ENCODE results near the gene NME1.

The NME1 gene

GRCh38 chr17:51149163-51149562 lies 4.2 kb upstream of the NME1 start:
- peaks cover 0 to 6% of the 10 kb centered on the region in 2 donors for H3K36me3 ChIP-seq (ENCODE audit: control insufficient read depth in 1 of 2, insufficient read depth in 2 of 2, low read length in 2 of 2)
- H3K27me3 ChIP-seq (ENCODE audit: low read depth, low read length) = no peaks in the 10 kb centered on the region
- H3K9me3 ChIP-seq (ENCODE audit: control insufficient read depth in 1 of 2, low read length in 2 of 2) = no peaks in the 10 kb centered on the region
- no peak overlapping the region for H3K4me3 ChIP-seq (ENCODE audit: low read depth in 1 of 2, low read length in 2 of 2)
- no peak overlapping the region for H3K27ac ChIP-seq (ENCODE audit: low read length)
- H3K4me1 ChIP-seq (ENCODE audit: control insufficient read depth in 1 of 2, insufficient read depth in 2 of 2, low read length in 2 of 2) = peaks cover 3% of the 10 kb centered on the region in 2 donors

- H3K36me3 ChIP-seq (ENCODE audit: control insufficient read depth in 1 of 2, insufficient read depth in 2 of 2, low read length in 2 of 2) = peaks cover 0 to 6% of the 10 kb centered on the region in 2 donors
- no peaks in the 10 kb centered on the region for H3K9me3 ChIP-seq (ENCODE audit: control insufficient read depth in 1 of 2, low read length in 2 of 2)
- no peaks in the 10 kb centered on the region for H3K27me3 ChIP-seq (ENCODE audit: low read depth, low read length)
- H3K27ac ChIP-seq (ENCODE audit: low read length) = no peak overlapping the region
- no peak overlapping the region for H3K4me3 ChIP-seq (ENCODE audit: low read depth in 1 of 2, low read length in 2 of 2)
- peaks cover 7 to 8% of the 10 kb centered on the region in 2 donors for H3K4me1 ChIP-seq (ENCODE audit: control insufficient read depth in 1 of 2, insufficient read depth in 2 of 2, low read length in 2 of 2)
Observed at GRCh38 chr17:51150932-51151331, 2.4 kb upstream of the NME1 start.

GRCh38 chr17:51152766-51153209 lies 571 bp upstream of the NME1 start:
- H3K36me3 ChIP-seq (ENCODE audit: control insufficient read depth in 1 of 2, insufficient read depth in 2 of 2, low read length in 2 of 2) = peaks cover 3 to 6% of the 10 kb centered on the region in 2 donors
- peaks cover 7 to 8% of the 10 kb centered on the region in 2 donors for H3K4me1 ChIP-seq (ENCODE audit: control insufficient read depth in 1 of 2, insufficient read depth in 2 of 2, low read length in 2 of 2)
- peak overlapping the region; percentile 93 to 95 for H3K4me3 ChIP-seq (ENCODE audit: low read depth in 1 of 2, low read length in 2 of 2)
- no peaks in the 10 kb centered on the region for H3K9me3 ChIP-seq (ENCODE audit: control insufficient read depth in 1 of 2, low read length in 2 of 2)
- no peaks in the 10 kb centered on the region for H3K27me3 ChIP-seq (ENCODE audit: low read depth, low read length)
- H3K27ac ChIP-seq (ENCODE audit: low read length) = peak overlapping the region; percentile 89

- H3K27me3 ChIP-seq (ENCODE audit: low read depth, low read length) = no peaks in the 10 kb centered on the region
- peaks cover 7 to 8% of the 10 kb centered on the region in 2 donors for H3K4me1 ChIP-seq (ENCODE audit: control insufficient read depth in 1 of 2, insufficient read depth in 2 of 2, low read length in 2 of 2)
- H3K36me3 ChIP-seq (ENCODE audit: control insufficient read depth in 1 of 2, insufficient read depth in 2 of 2, low read length in 2 of 2) = peaks cover 3 to 6% of the 10 kb centered on the region in 2 donors
- peak overlapping the region; percentile 93 to 95 for H3K4me3 ChIP-seq (ENCODE audit: low read depth in 1 of 2, low read length in 2 of 2)
- H3K27ac ChIP-seq (ENCODE audit: low read length) = peak overlapping the region; percentile 89
- no peaks in the 10 kb centered on the region for H3K9me3 ChIP-seq (ENCODE audit: control insufficient read depth in 1 of 2, low read length in 2 of 2)
Observed at GRCh38 chr17:51154176-51154575, 817 bp downstream of the NME1 start.

GRCh38 chr17:51155416-51155815 lies 2.1 kb downstream of the NME1 start:
- no peaks in the 10 kb centered on the region for H3K9me3 ChIP-seq (ENCODE audit: control insufficient read depth in 1 of 2, low read length in 2 of 2)
- H3K27ac ChIP-seq (ENCODE audit: low read length) = no peak overlapping the region
- H3K4me3 ChIP-seq (ENCODE audit: low read depth in 1 of 2, low read length in 2 of 2) = no peak overlapping the region
- peaks cover 3 to 13% of the 10 kb centered on the region in 2 donors for H3K36me3 ChIP-seq (ENCODE audit: control insufficient read depth in 1 of 2, insufficient read depth in 2 of 2, low read length in 2 of 2)
- no peaks in the 10 kb centered on the region for H3K27me3 ChIP-seq (ENCODE audit: low read depth, low read length)
- H3K4me1 ChIP-seq (ENCODE audit: control insufficient read depth in 1 of 2, insufficient read depth in 2 of 2, low read length in 2 of 2) = peaks cover 7 to 8% of the 10 kb centered on the region in 2 donors

- peaks cover 19 to 32% of the 10 kb centered on the region in 2 donors for H3K36me3 ChIP-seq (ENCODE audit: control insufficient read depth in 1 of 2, insufficient read depth in 2 of 2, low read length in 2 of 2)
- H3K4me3 ChIP-seq (ENCODE audit: low read depth in 1 of 2, low read length in 2 of 2) = no peak overlapping the region
- H3K4me1 ChIP-seq (ENCODE audit: control insufficient read depth in 1 of 2, insufficient read depth in 2 of 2, low read length in 2 of 2) = peaks cover under 1% of the 10 kb centered on the region in 2 donors
Observed at GRCh38 chr17:51159604-51160003, 6.2 kb downstream of the NME1 start.

GRCh38 chr17:51161541-51161940 lies 8.2 kb downstream of the NME1 start:
- no peaks in the 10 kb centered on the region for H3K9me3 ChIP-seq (ENCODE audit: control insufficient read depth in 1 of 2, low read length in 2 of 2)
- H3K27ac ChIP-seq (ENCODE audit: low read length) = no peak overlapping the region
- H3K27me3 ChIP-seq (ENCODE audit: low read depth, low read length) = no peaks in the 10 kb centered on the region
- peaks cover 19 to 32% of the 10 kb centered on the region in 2 donors for H3K36me3 ChIP-seq (ENCODE audit: control insufficient read depth in 1 of 2, insufficient read depth in 2 of 2, low read length in 2 of 2)
- H3K4me3 ChIP-seq (ENCODE audit: low read depth in 1 of 2, low read length in 2 of 2) = no peak overlapping the region
- peaks cover 0 to 7% of the 10 kb centered on the region in 2 donors for H3K4me1 ChIP-seq (ENCODE audit: control insufficient read depth in 1 of 2, insufficient read depth in 2 of 2, low read length in 2 of 2)

More at GRCh38 chr17:51159604-51160003, 6.2 kb downstream of the NME1 start:
- H3K27me3 ChIP-seq (ENCODE audit: low read depth, low read length) = no peaks in the 10 kb centered on the region
- no peak overlapping the region for H3K27ac ChIP-seq (ENCODE audit: low read length)
- no peaks in the 10 kb centered on the region for H3K9me3 ChIP-seq (ENCODE audit: control insufficient read depth in 1 of 2, low read length in 2 of 2)

GRCh38 chr17:51164911-51165679 lies 11.7 kb downstream of the NME1 start:
- no peaks in the 10 kb centered on the region for H3K27me3 ChIP-seq (ENCODE audit: low read depth, low read length)
- peaks cover 27 to 37% of the 10 kb centered on the region in 2 donors for H3K36me3 ChIP-seq (ENCODE audit: control insufficient read depth in 1 of 2, insufficient read depth in 2 of 2, low read length in 2 of 2)
- no peaks in the 10 kb centered on the region for H3K9me3 ChIP-seq (ENCODE audit: control insufficient read depth in 1 of 2, low read length in 2 of 2)
- peak overlapping the region; percentile 79 to 82 for H3K4me3 ChIP-seq (ENCODE audit: low read depth in 1 of 2, low read length in 2 of 2)
- H3K27ac ChIP-seq (ENCODE audit: low read length) = peak overlapping the region; percentile 97
- H3K4me1 ChIP-seq (ENCODE audit: control insufficient read depth in 1 of 2, insufficient read depth in 2 of 2, low read length in 2 of 2) = peaks cover 0 to 7% of the 10 kb centered on the region in 2 donors

GRCh38 chr17:51165680-51166197 lies 12.4 kb downstream of the NME1 start:
- H3K27ac ChIP-seq (ENCODE audit: low read length) = peak overlapping the region; percentile 97
- no peaks in the 10 kb centered on the region for H3K27me3 ChIP-seq (ENCODE audit: low read depth, low read length)
- H3K9me3 ChIP-seq (ENCODE audit: control insufficient read depth in 1 of 2, low read length in 2 of 2) = no peaks in the 10 kb centered on the region
- peak overlapping the region; percentile 79 to 82 for H3K4me3 ChIP-seq (ENCODE audit: low read depth in 1 of 2, low read length in 2 of 2)
- H3K36me3 ChIP-seq (ENCODE audit: control insufficient read depth in 1 of 2, insufficient read depth in 2 of 2, low read length in 2 of 2) = peaks cover 28 to 35% of the 10 kb centered on the region in 2 donors
- peaks cover 0 to 7% of the 10 kb centered on the region in 2 donors for H3K4me1 ChIP-seq (ENCODE audit: control insufficient read depth in 1 of 2, insufficient read depth in 2 of 2, low read length in 2 of 2)

- peaks cover 29 to 35% of the 10 kb centered on the region in 2 donors for H3K36me3 ChIP-seq (ENCODE audit: control insufficient read depth in 1 of 2, insufficient read depth in 2 of 2, low read length in 2 of 2)
- H3K4me1 ChIP-seq (ENCODE audit: control insufficient read depth in 1 of 2, insufficient read depth in 2 of 2, low read length in 2 of 2) = peaks cover 0 to 7% of the 10 kb centered on the region in 2 donors
- H3K4me3 ChIP-seq (ENCODE audit: low read depth in 1 of 2, low read length in 2 of 2) = peak within 1 kb of the TSS; percentile 79 to 82
- no peaks in the 10 kb centered on the region for H3K27me3 ChIP-seq (ENCODE audit: low read depth, low read length)
- H3K9me3 ChIP-seq (ENCODE audit: control insufficient read depth in 1 of 2, low read length in 2 of 2) = no peaks in the 10 kb centered on the region
- peak within 1 kb of the TSS; percentile 97 for H3K27ac ChIP-seq (ENCODE audit: low read length)
Observed at GRCh38 chr17:51166198-51166986, 13.0 kb downstream of the NME1 start, which contains the start of gene NME2. NME2 (plus strand) TSS chr17:51166411; CDS start chr17:51166831, 420 bp downstream.
